Nephron (organoid): ENCODE measurements around the gene PLOD1.
"Not testable (repeated sequence)": the region's sequence is repeated elsewhere in the genome, so short reads cannot be mapped to it uniquely, and the experiment has no call there.

Experiments
- H3K27ac Mint-ChIP-seq, 3 experiments: 2 replicates each; pipeline ENCODE4 v1.8.0; 2020; ENCODE audit warnings: mixed read lengths in 3 of 3, mild to moderate bottlenecking in 2 of 3, moderate library complexity in 1 of 3
- H3K27me3 Mint-ChIP-seq: 2 replicates; pipeline ENCODE4 v1.8.0; 2021; ENCODE audit warnings: low read depth, mild to moderate bottlenecking, moderate library complexity, mixed read lengths
- H3K36me3 Mint-ChIP-seq: 2 replicates; pipeline ENCODE4 v1.8.0; 2020; ENCODE audit warnings: low read depth, mixed read lengths
- H3K4me1 Mint-ChIP-seq: 2 replicates; pipeline ENCODE4 v1.8.0; 2020; ENCODE audit warnings: mixed read lengths
- H3K4me3 Mint-ChIP-seq, 3 experiments: 2 replicates each; pipeline ENCODE4 v1.8.0; 2020; ENCODE audit warnings: mild to moderate bottlenecking in 3 of 3, mixed read lengths in 3 of 3, moderate library complexity in 2 of 3
- H3K9me3 Mint-ChIP-seq: 2 replicates; pipeline ENCODE4 v1.8.0; 2020; ENCODE audit warnings: mixed read lengths
- CTCF ChIP-seq, 3 experiments: fragments of 200-600 bp; sonication (generic); IDR thresholded peaks; one replicate each; pipeline ENCODE4 v1.5.0; 2021; ENCODE audit warnings: antibody characterized with exemption in 3 of 3; ENCODE audit not compliant: unreplicated experiment in 3 of 3

PLOD1 gene

DNA sequence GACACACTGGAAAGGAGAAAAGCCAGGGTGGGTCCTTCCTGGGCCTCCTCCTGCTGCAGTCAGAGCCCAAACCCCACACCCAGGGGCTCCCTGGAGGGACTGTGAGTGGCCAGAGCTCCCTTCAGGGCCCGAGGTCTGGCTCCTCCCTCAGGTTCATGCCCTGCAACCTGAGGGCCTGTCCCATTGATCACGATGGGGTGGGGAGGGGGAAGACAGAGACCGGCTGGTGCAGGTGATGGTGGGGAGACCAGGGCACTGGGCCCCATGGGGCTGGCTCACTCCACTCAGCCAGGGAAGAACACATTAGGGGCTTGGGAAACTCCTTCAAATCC is 45.7 kb upstream of the PLOD1 start:
- Mint-ChIP-seq H3K27me3 (peaks cover 28% of the 10 kb centered on the region), H3K9me3 (no peaks in the 10 kb centered on the region), H3K4me3 (no peak overlapping the region), H3K36me3 (no peaks in the 10 kb centered on the region), H3K4me1 (no peaks in the 10 kb centered on the region), H3K27ac (no peak overlapping the region)
- TF ChIP-seq CTCF (IDR thresholded peaks at IDR 0.05; ENCODE audit: unreplicated experiment in 3 of 3), result no peak

- Mint-ChIP-seq H3K9me3 (no peaks in the 10 kb centered on the region), H3K4me1 (no peaks in the 10 kb centered on the region), H3K36me3 (no peaks in the 10 kb centered on the region), H3K4me3 (no peak overlapping the region), H3K27ac (no peak overlapping the region), H3K27me3 (peaks cover 32% of the 10 kb centered on the region)
- no peak for TF ChIP-seq CTCF (IDR thresholded peaks at IDR 0.05; ENCODE audit: unreplicated experiment in 3 of 3)
Measured at GRCh38 chr1:11891433-11892186, 42.9 kb upstream of the PLOD1 start.

GRCh38 chr1:11893907-11894251 is 40.6 kb upstream of the PLOD1 start:
- H3K9me3 Mint-ChIP-seq, result no peaks in the 10 kb centered on the region
- TF ChIP-seq CTCF (IDR thresholded peaks at IDR 0.05; ENCODE audit: unreplicated experiment in 3 of 3), result peak; percentile 76 to 77 (median 77)
- H3K4me3 Mint-ChIP-seq, result no peak overlapping the region
- H3K27ac Mint-ChIP-seq, result no peak overlapping the region
- no peaks in the 10 kb centered on the region for H3K36me3 Mint-ChIP-seq
- peaks cover 53% of the 10 kb centered on the region for H3K27me3 Mint-ChIP-seq
- H3K4me1 Mint-ChIP-seq, result no peaks in the 10 kb centered on the region

GRCh38 chr1:11894501-11894900 is 40.0 kb upstream of the PLOD1 start:
- H3K27ac Mint-ChIP-seq, H3K36me3 Mint-ChIP-seq, H3K9me3 Mint-ChIP-seq, H3K4me3 Mint-ChIP-seq, H3K4me1 Mint-ChIP-seq: not testable (repeated sequence)
- H3K27me3 Mint-ChIP-seq, result peaks cover 60% of the 10 kb centered on the region

- H3K27me3 Mint-ChIP-seq, result peaks cover 64% of the 10 kb centered on the region
- H3K36me3 Mint-ChIP-seq, result no peaks in the 10 kb centered on the region
- no peak for TF ChIP-seq CTCF (IDR thresholded peaks at IDR 0.05; ENCODE audit: unreplicated experiment in 3 of 3)
- no peak overlapping the region for H3K27ac Mint-ChIP-seq
- no peaks in the 10 kb centered on the region for H3K4me1 Mint-ChIP-seq
- H3K9me3 Mint-ChIP-seq, result no peaks in the 10 kb centered on the region
- H3K4me3 Mint-ChIP-seq, result no peak overlapping the region
Measured at GRCh38 chr1:11898086-11898785, 36.3 kb upstream of the PLOD1 start.

- Mint-ChIP-seq H3K27ac (no peak overlapping the region), H3K4me1 (no peaks in the 10 kb centered on the region), H3K9me3 (no peaks in the 10 kb centered on the region), H3K27me3 (peaks cover 62% of the 10 kb centered on the region), H3K4me3 (no peak overlapping the region), H3K36me3 (no peaks in the 10 kb centered on the region)
- no peak for TF ChIP-seq CTCF (IDR thresholded peaks at IDR 0.05; ENCODE audit: unreplicated experiment in 3 of 3)
Measured at GRCh38 chr1:11898831-11899467, 35.6 kb upstream of the PLOD1 start.

GRCh38 chr1:11901446-11901845 is 33.1 kb upstream of the PLOD1 start:
- H3K4me1 Mint-ChIP-seq, H3K4me3 Mint-ChIP-seq, H3K36me3 Mint-ChIP-seq, H3K27ac Mint-ChIP-seq, H3K9me3 Mint-ChIP-seq: not testable (repeated sequence)
- H3K27me3 Mint-ChIP-seq, result peaks cover 51% of the 10 kb centered on the region
